GM18858 (cell line): ENCODE results near the gene XIRP1.
"Not testable (repeated sequence)": the region's sequence is repeated elsewhere in the genome, so short reads cannot be mapped to it uniquely, and the experiment has no call there.

ENCODE experiments used
- ATAC-seq: cut with Tn5 transposase; IDR thresholded peaks from one replicate; pipeline ENCODE4 v1.9.1; 2021; ENCODE audit not compliant: unreplicated experiment

Gene XIRP1

DNA sequence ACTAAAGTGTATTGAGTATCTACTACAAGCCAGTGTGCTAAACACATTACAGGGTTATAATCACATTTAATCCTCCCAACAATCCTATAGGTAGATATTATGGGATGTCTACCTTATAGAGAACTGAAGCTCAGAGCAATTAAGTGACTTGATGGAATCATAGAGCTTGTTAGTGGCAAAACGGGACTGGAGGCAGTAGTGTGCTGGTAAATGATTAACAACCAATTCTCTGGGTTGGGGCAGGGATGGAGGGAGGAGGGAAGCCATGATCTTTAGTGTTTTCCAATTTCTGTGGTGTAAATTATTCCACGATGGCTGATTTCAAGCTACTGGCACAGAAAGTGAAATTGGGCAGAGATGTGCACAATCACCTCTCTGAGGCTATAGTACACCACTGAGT lies 20.5 kb downstream of the XIRP1 start:
- ATAC-seq, result no peak

DNA sequence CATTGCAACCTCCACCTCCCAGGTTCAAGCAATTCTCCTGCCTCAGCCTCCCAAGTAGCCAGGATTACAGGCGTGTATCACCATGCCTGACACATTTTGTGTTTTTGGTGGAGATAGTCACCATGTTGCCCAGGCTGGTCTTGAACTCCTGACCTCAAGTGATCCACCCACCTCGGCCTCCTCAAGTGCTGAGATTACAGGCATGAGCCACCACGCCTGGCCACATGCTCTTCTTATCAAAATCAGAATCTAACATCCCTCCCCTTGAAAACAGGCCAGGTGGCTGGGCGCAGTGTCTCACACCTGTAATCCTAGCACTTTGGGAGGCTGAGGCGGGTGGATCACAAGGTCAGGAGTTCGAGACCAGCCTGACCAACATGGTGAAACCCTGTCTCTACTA lies 21.5 kb downstream of the XIRP1 start:
- ATAC-seq, result not testable (repeated sequence)

DNA sequence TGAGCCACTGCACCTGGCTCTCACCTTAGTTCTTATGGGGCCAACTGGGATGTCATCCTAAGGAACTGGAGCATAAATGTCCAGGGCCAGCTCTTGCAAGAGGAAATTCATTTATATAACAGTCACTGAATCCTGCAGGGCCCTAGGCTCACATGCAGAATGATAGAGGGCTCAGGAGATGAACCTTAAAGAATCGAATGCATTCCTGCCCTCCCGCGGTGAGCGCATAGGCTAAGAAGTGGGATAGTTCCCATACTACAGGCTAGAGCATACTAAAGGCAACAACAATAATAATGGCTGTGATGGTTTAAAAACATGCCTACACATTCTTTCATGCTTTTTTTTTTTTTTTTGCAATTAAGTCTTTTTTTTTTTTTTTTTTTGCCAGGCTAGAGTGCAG lies 21.9 kb downstream of the XIRP1 start:
- no peak for ATAC-seq

DNA sequence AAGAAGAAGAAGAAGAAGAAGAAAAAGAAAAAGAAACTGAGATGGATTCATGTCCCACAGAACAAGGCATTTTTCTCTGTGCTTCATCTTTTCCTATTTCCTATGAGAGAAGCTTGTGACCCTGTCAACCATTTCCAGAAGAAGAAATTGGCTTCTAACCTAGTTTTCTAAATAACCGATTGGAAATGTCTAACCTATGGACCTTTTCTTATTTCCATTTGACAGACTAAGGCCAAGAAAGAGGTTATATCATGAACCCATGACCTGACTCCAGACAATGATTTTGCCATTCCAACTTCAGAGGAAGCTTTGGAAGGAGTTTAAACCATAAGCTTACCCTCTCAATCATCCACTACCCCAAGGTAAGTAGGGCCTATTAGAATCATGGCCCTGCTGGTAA lies 22.7 kb downstream of the XIRP1 start:
- no peak for ATAC-seq

DNA sequence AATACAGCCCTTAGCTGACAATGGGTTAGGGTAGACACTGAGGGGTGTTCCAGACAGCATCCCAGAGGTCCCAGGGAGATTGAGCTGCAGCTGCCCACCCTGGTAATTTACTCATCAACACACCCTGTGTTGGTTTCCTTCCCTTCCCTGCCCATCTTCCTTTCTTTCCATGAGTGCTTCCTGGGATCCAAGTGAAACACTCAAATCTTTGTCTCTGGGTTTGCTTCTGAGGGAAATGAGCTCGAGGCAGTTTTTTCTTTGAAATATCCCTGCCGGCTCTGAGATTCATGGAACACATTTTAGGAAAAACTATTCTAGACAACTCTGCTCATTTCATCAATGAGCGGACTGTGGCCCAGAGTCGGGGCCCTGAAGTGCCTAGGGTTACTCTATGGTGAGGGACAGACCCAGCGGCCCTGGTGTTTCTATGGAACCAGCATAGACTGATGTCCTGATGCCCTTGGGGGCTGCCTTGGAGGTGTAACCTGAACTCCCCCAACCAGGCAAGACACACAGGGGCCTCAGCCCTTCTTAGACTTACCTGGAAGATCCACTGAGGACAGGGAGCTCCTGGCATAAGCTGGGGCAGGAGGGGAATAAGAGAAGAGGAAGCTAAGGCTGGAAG lies 24.1 kb downstream of the XIRP1 start:
- ATAC-seq, result no peak

DNA sequence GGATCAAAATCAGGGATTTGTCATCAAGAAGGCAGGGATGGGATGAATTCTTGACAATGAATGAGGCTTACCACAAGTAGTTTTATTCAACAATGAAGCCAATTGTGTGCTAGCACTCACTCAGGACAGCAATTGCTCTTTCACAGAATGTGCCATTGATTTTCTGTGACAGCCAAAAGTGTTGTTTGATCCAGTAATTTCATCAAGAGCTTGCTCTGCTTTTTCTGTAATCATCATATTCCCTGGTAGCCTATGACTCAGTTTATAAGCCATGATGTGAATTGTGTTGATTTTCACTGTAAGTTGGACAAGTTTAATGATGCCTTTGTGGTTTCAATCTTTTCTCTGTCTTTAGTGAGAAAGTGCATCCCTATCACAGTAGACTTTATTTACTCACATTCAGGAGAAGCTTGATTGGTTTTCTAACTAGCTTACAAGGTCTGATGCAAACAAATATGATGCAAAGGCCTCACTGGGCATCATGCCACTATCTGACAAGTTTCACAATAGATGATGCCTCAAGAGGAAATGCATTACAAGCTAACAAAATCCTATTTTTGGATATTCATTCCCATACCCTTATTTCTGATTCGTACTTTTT lies 25.4 kb downstream of the XIRP1 start:
- no peak for ATAC-seq

DNA sequence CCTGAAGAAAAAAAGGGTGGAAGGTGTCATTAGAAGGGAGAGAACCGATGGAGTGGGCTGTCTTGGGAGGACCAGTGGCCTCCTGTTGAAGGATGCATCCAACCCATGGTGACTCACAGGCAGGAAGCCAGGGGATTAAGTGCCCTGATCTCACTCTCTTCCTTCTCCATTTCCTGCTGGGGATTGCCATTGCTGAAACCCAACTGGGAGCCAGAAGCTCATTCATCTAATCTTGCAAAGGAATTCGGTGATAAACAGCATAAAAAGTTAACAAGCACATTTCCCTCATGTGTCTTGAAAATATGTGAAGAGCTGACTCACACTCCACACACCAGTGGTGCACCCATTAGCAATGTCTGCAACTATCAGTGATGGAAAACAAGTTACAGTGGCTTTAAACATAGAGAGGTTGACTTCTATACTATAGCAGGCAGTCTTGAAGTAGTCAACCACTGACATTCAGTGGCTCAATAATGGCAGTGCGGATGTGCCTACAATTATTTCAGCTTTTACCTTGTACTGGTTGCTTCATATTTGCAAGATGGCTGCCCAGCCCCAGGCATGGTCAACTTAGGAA lies 26.2 kb downstream of the XIRP1 start:
- no peak for ATAC-seq

DNA sequence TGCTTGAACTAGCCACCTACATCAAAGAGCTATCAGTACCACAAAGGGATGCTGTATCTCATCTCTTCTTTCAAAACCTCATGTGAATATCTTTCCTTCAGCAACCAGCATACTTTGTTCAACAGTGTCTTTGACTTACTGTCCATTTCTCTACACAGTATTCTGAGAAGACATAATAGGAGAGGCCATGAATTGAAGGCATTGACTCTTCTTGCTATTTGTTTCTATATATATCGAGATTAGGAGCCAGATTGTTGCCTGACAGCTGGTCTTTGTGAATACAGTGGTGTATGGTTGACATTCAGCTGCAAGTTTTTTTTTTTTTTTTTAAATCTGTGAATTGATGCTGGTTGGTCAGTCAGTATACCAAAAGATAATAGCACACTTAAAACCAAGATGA lies 26.9 kb downstream of the XIRP1 start:
- no peak for ATAC-seq

DNA sequence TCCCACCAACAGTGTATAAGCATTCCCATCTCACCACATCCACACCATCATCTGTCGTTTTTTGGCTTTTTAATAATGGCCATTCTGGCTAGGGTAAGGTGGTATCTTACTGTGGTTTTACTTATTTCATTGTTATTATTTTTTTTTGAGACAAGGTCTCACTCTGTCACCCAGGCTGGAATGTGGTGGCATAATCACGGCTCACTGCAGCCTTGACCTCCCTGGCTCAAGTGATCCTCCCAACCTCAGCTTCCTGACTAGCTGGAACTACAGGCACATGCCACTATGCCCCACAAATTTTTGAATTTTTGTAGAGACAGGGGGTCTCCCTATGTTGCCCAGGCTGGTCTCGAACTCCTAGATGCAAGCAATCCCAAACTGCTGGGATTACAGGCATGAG lies 28.0 kb downstream of the XIRP1 start:
- ATAC-seq, result no peak

DNA sequence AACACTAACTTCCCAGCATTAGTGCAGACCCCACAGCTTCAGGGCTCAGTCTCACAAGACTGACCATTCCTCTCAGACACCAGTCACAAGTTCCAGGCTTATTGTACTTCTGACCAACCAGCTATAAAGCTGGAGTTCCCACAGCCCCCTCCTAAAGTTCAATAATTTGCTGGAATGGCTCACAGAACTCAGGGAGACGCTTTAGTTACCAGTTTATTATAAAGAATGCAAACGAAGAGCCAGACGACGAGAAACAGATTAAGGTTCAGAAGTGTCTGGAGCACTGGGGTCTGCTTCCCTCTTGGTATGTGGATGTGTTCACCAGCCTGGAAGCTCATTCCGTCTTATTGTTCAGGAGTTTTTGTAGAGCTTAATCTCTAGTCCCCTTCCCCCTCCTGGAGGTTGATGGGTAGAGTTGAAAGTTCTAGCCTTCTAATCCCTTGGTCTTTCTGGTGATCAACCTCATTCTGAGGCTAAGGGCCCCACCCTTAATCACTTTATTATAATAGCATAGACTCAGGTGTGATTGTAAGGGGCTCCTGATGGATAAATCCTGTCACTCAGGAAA lies 34.2 kb downstream of the XIRP1 start:
- no peak for ATAC-seq

DNA sequence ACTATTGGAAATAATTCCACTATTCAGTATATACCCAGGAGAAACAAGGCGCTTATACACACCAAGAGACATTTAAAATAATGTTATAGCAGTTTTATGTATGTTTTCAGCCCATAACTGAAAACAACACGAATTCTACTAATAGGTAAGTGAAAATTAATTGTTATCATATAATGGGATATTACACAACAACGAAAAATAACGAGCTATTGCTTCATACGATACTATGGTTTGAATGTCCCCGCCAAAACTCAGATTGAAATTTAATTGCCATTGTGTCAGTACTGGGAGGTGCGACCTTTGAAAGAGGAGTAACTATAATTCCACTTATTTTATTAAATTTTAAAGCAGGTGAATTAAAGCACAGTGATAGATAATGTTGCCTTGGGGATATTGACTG lies 35.0 kb downstream of the XIRP1 start:
- ATAC-seq, result no peak

DNA sequence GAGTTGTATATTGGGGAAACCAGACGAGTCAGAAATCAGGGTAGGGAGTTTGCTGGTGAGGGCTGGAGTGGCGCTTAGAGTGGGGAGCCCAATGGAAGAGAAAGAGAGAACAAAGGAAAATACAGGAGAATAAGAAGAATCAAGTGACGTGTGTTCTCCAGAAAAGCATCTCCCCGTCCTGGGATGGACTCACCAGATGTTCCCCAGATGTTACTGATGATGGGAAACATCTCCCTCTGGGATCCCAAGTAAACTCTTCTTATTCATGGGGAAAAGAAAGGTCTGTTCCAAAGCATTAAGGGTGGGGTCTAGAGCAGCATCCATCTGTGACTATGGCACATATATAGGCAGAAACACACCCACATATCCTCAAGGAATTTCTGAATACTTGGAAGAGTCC lies 36.0 kb downstream of the XIRP1 start:
- no peak for ATAC-seq

DNA sequence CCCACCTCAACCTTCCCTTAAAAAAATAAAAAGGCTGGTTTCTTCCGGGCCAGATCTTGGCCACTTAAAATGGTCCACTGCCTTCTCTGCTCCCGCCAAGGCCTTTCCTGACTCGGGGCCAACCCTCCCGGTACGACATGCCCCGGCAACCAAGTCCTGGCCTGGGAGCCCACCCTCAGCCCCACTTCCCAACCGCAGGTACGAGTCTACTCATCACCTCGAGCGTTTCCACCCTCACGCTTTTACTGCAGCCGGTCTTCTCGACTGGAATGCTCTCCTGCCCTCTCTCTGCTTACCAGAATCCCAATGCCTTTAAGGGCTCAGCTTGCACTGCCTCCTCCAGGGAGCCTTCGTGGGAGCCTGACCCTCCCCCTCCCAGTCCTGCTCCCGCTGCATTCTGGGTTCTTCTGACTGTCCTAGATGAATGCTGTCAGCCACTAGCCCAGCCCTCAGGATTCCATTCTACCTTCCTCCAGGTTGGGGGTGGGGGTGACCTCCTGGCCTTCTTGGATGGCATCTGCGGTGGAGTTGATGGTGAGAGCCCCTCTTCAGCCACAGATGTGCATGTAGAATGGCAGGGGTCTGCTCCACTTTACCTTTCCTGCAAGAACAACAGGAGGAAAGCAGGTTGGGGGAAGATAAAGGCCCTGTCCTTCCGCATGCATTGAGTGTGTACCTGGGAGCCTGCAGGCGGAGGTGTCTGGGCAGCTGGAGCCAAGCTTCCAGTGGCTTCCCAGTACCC lies 37.9 kb downstream of the XIRP1 start:
- ATAC-seq, result no peak

DNA sequence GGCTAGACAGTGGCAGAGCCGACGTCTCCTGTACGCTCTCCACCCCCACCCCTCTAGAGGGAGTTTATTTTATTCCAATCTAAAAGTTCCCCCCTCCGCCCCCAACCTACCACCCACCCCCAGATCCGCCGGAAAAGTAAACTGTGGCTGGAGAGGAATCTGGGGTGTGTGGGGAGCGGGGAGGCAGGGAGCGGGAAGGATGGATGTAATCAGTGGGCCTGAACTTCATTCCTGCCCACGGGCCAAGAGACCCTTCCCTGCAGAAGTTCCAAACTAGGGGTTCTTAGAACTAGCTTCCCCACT lies 38.5 kb downstream of the XIRP1 start:
- ATAC-seq, result no peak

DNA sequence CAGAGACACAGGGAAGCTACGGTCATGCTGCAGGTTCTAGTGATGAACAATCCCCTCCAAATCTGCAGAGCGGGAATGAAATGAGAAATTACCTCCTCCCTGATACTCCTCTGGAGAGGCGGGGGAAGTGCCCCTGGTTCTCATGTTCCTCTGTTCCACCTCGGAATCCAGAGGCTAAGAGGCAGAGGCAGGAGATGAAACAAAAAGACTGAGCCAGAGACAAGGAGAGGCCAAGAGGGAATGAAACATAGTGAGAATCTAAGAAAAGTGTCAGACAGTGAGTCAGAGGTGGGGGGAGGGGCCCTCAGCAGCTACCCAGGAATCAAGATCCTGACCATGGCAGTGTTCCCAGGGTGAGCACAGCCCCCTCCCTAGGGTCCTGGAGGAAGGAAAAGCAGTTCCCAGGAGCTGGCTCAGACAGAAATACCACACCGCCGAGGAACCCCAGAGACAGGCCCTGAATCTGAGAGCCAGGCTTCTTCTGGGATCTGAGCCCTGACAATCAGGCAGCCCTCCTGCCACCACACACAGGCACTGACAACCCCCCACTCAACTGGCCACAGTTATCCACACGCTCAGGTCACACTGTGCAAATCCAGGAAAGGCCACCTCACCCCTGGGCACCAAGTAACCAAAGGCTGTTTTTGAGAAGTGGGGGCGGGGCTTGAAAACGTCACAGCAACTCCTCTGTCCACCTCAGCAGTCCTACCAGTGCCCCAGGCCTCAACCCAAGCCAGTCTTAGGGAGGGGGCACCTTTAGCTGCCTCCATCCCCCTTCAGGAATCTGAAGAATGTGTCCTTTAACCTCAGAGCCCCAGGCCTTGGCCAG lies 41.4 kb downstream of the XIRP1 start:
- no peak for ATAC-seq

DNA sequence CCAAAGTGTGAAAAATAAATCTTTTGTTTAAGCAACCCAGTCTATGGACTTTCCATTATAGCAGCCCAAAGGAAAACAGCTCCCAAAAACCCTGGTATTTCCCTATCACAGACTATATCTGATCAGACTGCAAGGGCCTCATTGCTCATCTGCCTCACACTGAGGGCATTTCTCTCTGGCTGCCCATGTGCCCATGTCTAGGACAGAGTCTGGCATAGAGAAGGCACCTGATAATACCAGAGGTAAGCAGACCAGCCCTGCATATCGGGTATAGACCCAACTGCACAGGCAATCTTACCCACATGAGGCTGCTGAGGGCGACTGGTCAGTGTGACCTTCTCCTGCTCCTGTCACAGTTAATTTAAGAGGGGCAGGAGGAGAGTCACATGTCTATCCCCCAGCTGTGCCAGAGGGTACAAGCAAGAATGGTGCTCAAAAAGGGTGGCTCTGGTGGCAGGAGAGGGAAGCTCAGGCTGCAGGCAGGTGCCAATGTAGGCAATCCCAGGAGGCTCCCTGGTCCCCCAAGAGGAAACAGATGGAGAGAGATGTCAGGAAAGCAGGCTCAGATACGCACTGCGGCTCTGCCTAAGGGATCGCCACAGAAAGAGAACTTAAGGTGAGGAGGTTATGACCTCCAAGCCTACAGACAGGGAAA lies 42.1 kb downstream of the XIRP1 start:
- no peak for ATAC-seq

DNA sequence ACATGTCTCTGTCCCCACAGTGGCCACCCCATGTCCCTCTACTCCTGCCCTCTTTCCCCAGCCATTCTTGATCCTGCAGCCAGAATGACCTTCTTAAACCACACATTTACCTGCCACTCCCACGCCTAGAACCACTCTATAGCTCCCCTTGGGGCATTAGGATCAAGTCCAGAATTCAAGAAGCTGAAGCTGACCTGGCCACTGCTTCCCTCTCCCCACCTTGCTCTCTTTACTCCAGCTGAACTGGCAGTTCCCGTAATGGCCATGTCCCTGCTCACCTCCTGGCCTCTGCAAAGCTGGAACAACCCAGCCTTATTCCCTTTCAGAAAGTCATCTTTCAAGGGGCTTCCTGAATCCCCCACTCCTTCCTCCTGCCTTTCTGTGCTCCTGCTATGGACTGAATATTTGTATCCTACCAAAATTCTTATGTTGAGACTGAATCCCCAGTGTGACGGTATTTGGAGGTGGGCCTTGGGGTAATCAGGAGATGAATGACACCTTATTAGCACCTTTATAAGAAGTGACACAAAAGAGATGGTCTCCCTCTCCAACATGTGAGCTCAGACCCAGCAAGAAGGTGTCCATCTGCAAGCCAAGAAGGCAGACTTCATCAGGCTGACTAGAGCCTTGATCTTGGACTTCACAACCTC lies 42.8 kb downstream of the XIRP1 start:
- ATAC-seq, result no peak

DNA sequence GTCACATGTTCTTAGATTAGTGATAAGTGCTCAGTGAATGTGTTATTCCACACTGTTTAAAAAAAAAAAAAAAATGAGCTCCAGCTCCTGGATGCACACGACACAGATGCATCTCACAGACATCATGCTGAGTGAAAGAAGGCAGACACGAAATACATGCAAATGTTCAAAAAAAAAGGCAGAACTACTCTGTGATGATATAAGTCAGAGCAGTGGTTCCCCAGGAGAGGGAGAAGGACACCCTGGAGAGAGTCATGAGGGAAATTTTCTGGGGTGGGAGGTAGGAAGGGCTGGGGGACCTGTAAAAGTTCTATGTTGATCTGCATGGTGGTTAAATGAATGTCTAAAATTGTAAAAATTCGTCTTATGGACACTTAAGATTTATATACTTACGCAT lies 43.3 kb downstream of the XIRP1 start:
- ATAC-seq, result no peak

DNA sequence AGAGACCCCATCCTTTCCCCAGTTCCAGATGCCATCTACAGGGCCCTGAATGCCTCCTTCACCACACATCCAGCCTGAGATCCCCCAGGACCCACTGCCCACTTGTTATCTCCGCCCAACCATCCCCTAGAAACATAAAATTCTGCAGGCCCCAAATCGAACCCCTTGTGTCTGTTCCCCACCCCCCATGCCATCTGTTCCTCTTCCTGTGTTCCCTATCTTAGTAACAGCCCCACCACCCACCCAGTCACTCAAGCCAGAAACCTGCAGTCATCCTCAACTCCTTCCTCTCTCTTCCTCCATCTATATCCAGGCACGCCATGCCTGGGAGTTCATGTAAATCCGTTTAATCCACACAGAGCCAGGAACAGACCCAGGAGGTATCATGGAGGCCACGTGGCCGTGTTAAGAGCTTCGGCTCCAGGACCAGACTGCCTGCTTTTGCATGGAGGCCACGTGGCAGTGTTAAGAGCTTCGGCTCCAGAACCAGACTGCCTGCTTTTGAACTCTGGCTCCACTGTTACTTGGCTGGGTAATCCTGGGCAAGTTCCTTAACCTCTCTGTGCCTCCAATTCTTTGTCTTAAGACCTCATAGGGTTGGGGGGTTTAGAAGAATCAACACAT lies 43.8 kb downstream of the XIRP1 start:
- no peak for ATAC-seq
